K562 (cell line): ENCODE measurements around the gene ZNF22. TPM values are rescaled to one million over a fixed set of nuclear protein-coding genes. Genes with fewer than 3 reads are reported as not detected.
A peak's percentile ranks its signal among the peaks of the same experiment; 100 is the strongest.

Experiments
- ATAC-seq: fragments of 200-7000 bp; cut with Tn5 transposase; 3 replicates; pipeline ENCODE4 v1.9.1; 2020; ENCODE audit warnings: moderate library complexity
- BruUV-seq: library from RNA; stranded (reverse); fragments of 400-500 nt; replicated peaks from 2 replicates; lab custom pipeline; 2021; lab: Mats Ljungman, UMichigan
- CTCF ChIA-PET: fragments of 300-600 bp; formaldehyde crosslinking; extraction: SDS; loops from one replicate; lab custom pipeline; 2021; ENCODE audit warnings: low intra/inter-chr PET ratio; lab: Yijun Ruan, JAX
- POLR2A ChIA-PET: fragments of 300-600, 350-650 bp; sonication (Branson Sonifier 250); formaldehyde crosslinking; extraction: SDS; loops from one replicate; lab custom pipeline; 2021; ENCODE audit warnings: antibody characterized with exemption, inconsistent platforms; lab: Yijun Ruan, JAX
- DNase-seq, 4 experiments: peaks; one replicate each; pipeline versions ENCODE4 v3.0.0 to v3.0.0-alpha.2; 2011 to 2018; ENCODE audit warnings: low spot score in 3 of 4, mixed read lengths in 3 of 4; ENCODE audit errors: extremely low read depth in 1 of 4
- FAIRE-seq: peaks from 2 replicates; lab custom pipeline; 2011; peaks lifted over from hg19 to GRCh38; lab: Jason Lieb, UNC
- H2AFZ ChIP-seq: 2 replicates; pipeline ENCODE4 v1.6.0; 2011; ENCODE audit warnings: low read depth, low read length, control low read depth, inconsistent platforms
- H3K27ac ChIP-seq: fragments of 200-600 bp; 3 replicates; pipeline ENCODE4 v1.8.0; 2011; ENCODE audit warnings: low read depth, mild to moderate bottlenecking, control low read depth, inconsistent platforms, low read length, moderate library complexity, mixed read lengths; ENCODE audit errors: extremely low read depth
- H3K27me3 ChIP-seq, 2 experiments: fragments of 300-600 bp in 1 of 2; 2 replicates in 1 of 2; 3 replicates in 1 of 2; pipeline versions ENCODE4 v1.6.0 to v1.8.0; 2011; ENCODE audit warnings: inconsistent platforms in 2 of 2, low read length in 2 of 2, mild to moderate bottlenecking in 1 of 2, mixed read lengths in 1 of 2, moderate library complexity in 1 of 2; ENCODE audit not compliant: control insufficient read depth in 2 of 2, insufficient read depth in 2 of 2
- H3K36me3 ChIP-seq: fragments of 300-600 bp; 3 replicates; pipeline ENCODE4 v1.8.0; 2011; ENCODE audit warnings: mild to moderate bottlenecking, low read length, inconsistent platforms; ENCODE audit not compliant: control insufficient read depth, insufficient read depth
- H3K4me1 ChIP-seq, 2 experiments: fragments of 200-600 bp in 1 of 2; replicated peaks in 1 of 2; 2 replicates in 1 of 2; 3 replicates in 1 of 2; pipeline versions ENCODE4 v1.5.1 to v1.8.0; 2011; ENCODE audit warnings: inconsistent platforms in 2 of 2, low read length in 2 of 2, mild to moderate bottlenecking in 1 of 2, mixed read lengths in 1 of 2, moderate library complexity in 1 of 2; ENCODE audit not compliant: control insufficient read depth in 2 of 2, insufficient read depth in 2 of 2
- H3K4me2 ChIP-seq: 2 replicates; pipeline ENCODE4 v1.6.1; 2011; ENCODE audit warnings: low read length, control low read depth, inconsistent platforms, mixed read lengths; ENCODE audit not compliant: insufficient read depth
- H3K4me3 ChIP-seq: fragments of 200-600 bp; sonication (generic), shearing (Covaris generic); 2 replicates; pipeline ENCODE4 v1.5.1; 2016; ENCODE audit warnings: control low read depth, inconsistent platforms
- H3K79me2 ChIP-seq: fragments of 200-600 bp; 3 replicates; pipeline ENCODE4 v1.8.0; 2011; ENCODE audit warnings: low read length, inconsistent platforms; ENCODE audit not compliant: control insufficient read depth, insufficient read depth
- H3K9ac ChIP-seq, 2 experiments: 2 replicates each; pipeline versions ENCODE4 v1.6.0 to v1.6.1; 2011; ENCODE audit warnings: low read depth in 2 of 2, low read length in 2 of 2, control low read depth in 1 of 2, inconsistent platforms in 1 of 2, mild to moderate bottlenecking in 1 of 2, mixed read lengths in 1 of 2; ENCODE audit not compliant: insufficient read depth in 1 of 2
- H3K9me1 ChIP-seq: one replicate; pipeline ENCODE4 v1.6.0; 2011; ENCODE audit warnings: inconsistent platforms, mild to moderate bottlenecking, low read length, moderate library complexity; ENCODE audit not compliant: control insufficient read depth, insufficient read depth
- H3K9me3 ChIP-seq: replicated peaks from 2 replicates; pipeline ENCODE4 v1.5.1; 2011; ENCODE audit warnings: low read depth, low read length, inconsistent platforms; ENCODE audit not compliant: control insufficient read depth, insufficient read depth
- H4K20me1 ChIP-seq: replicated peaks from 2 replicates; pipeline ENCODE4 v1.6.1; 2011; ENCODE audit warnings: low read length, inconsistent platforms, mixed read lengths; ENCODE audit not compliant: control insufficient read depth, insufficient read depth
- BACH1 ChIP-seq: fragments of 200-800 bp; sonication (Bioruptor generic); IDR thresholded peaks from 2 replicates; pipeline ENCODE4 v1.6.1; 2016; ENCODE audit warnings: missing genetic modification characterization, missing compliant biosample characterization
- FOSL1 ChIP-seq: fragments of 200-800 bp; sonication (Bioruptor generic); conservative IDR thresholded peaks from 2 replicates; pipeline ENCODE4 v1.6.1; 2016; ENCODE audit warnings: missing genetic modification characterization, missing compliant biosample characterization
- JUND ChIP-seq, 2 experiments: IDR thresholded peaks; 2 replicates in 1 of 2; 3 replicates in 1 of 2; pipeline ENCODE4 v1.6.1; 2011; ENCODE audit warnings: borderline replicate concordance in 2 of 2, low read depth in 2 of 2, low read length in 2 of 2, improper control_type of control experiment in 1 of 2, missing biosample characterization in 1 of 2, missing genetic modification characterization in 1 of 2, missing genetic modification reagents in 1 of 2
- LEF1 ChIP-seq: fragments of 450-650 bp; IDR thresholded peaks from 2 replicates; pipeline ENCODE4 v1.6.1; 2016; ENCODE audit warnings: mild to moderate bottlenecking
- PHF8 ChIP-seq: fragments of 200-600 bp; sonication (generic); IDR thresholded peaks from 2 replicates; pipeline ENCODE4 v1.6.1; 2012; ENCODE audit warnings: mixed run types, mild to moderate bottlenecking, inconsistent platforms, low read length, moderate library complexity, borderline replicate concordance
- SPI1 ChIP-seq: IDR thresholded peaks from 2 replicates; pipeline ENCODE4 v1.6.1; 2011; ENCODE audit warnings: low read depth, low read length, control low read depth, borderline replicate concordance
- YY1 ChIP-seq, 3 experiments: IDR thresholded peaks; 2 replicates each; pipeline ENCODE4 v1.6.1; 2011; ENCODE audit warnings: low read length in 2 of 3, mild to moderate bottlenecking in 2 of 3, moderate library complexity in 2 of 3, borderline replicate concordance in 1 of 3, control low read depth in 1 of 3, low read depth in 1 of 3; ENCODE audit not compliant: insufficient read depth in 3 of 3, insufficient replicate concordance in 2 of 3, control insufficient read depth in 1 of 3, insufficient read length in 1 of 3; ENCODE audit errors: extremely low read depth in 1 of 3
- ZNF174 ChIP-seq: fragments of 250-450 bp; sonication (Bioruptor Pico); IDR thresholded peaks from 2 replicates; pipeline ENCODE4 v1.4.0; 2020; ENCODE audit warnings: mild to moderate bottlenecking
- ZNF766 ChIP-seq: fragments of 200-800 bp; sonication (Bioruptor generic); conservative IDR thresholded peaks from 2 replicates; pipeline ENCODE4 v1.6.1; 2016; ENCODE audit warnings: missing genetic modification characterization, missing compliant biosample characterization
- WGBS: fragments of 100-300 bp; shearing (Covaris generic); methylation state at CpG from one replicate; pipeline ENCODE4 v1.1.6; 2016; ENCODE audit warnings: low coverage, mixed read lengths; ENCODE audit not compliant: insufficient coverage; ENCODE audit errors: missing lambda C conversion rate; 5-methylcytosine and 5-hydroxymethylcytosine counted together
- in situ Hi-C: fragments of 300-500 bp; cut with MboI; formaldehyde crosslinking; loops from 4 replicates; pipeline ENCODE4 v1.15.0; 2018; ENCODE audit warnings: inconsistent platforms, mixed read lengths
- intact Hi-C: fragments of 100-400 bp; cut with micrococcal nuclease; formaldehyde crosslinking; loops from 2 replicates; pipeline ENCODE4 v1.14.2; 2022
- polyA plus RNA-seq, 8 experiments: library from polyadenylated mRNA; depleted of rRNA in 4 of 8; stranded (reverse) in 5 of 8; unstranded in 3 of 8; fragments of >200 nt; fragmentation: Nextera tagmentation in 2 of 8; fragmentation: Illumina TruSeq in 1 of 8; extraction: Ambion mirVana in 2 of 8; extraction: Trizol in 1 of 8; gene quantifications; 2 replicates each; pipeline versions ENCODE4 v1.2.1 to v1.2.3, GENCODE V29; 2011 to 2014; ENCODE audit warnings: inconsistent platforms in 1 of 8, missing spikeins in 1 of 8
- total RNA-seq, 7 experiments: library from RNA; depleted of rRNA in 6 of 7; stranded (reverse); fragments of >200 nt in 6 of 7; fragmentation: Illumina TruSeq in 2 of 7; extraction: Trizol in 2 of 7; gene quantifications; 2 replicates each; pipeline versions ENCODE4 v1.2.1 to v1.2.3, GENCODE V29; 2011 to 2021; ENCODE audit warnings: low replicate concordance in 1 of 7
- TF ChIP-seq, protein P1 (sequence below), 2 experiments: fragments of 450-650 bp in 1 of 2; sonication (generic) in 1 of 2; formaldehyde crosslinking in 1 of 2; IDR thresholded peaks in 1 of 2; conservative IDR thresholded peaks in 1 of 2; 2 replicates each; pipeline versions ENCODE4 v1.6.1 to v1.8.1; 2016 to 2023; ENCODE audit warnings: mild to moderate bottlenecking in 2 of 2, moderate library complexity in 2 of 2, inconsistent platforms in 1 of 2, missing genetic modification reagents in 1 of 2
- TF ChIP-seq, protein P2 (sequence below), 2 experiments: fragments of 200-800 bp in 1 of 2; sonication (Bioruptor generic) in 1 of 2; sonication (generic) in 1 of 2; formaldehyde crosslinking in 1 of 2; IDR thresholded peaks in 1 of 2; conservative IDR thresholded peaks in 1 of 2; 2 replicates each; pipeline versions ENCODE4 v1.5.0 to v1.6.1; 2016 to 2020; ENCODE audit warnings: missing compliant biosample characterization in 1 of 2, missing genetic modification characterization in 1 of 2, missing genetic modification reagents in 1 of 2

Gene ZNF22
- total and polyA plus RNA-seq, 9 of the 15 experiments (the other 6 are each of a cell fraction or from before 2014, with no cell fraction given), result 36.2 to 98.7 (median 51.2) TPM

- intact Hi-C loops (no loop called here), in situ Hi-C loops (no loop called here)
- CTCF ChIA-PET, result no interaction called here
- 0 out of 3 replicates have a peak, but pooled peaks have one; percentile 17 for ATAC-seq
- H3K27me3 ChIP-seq, result peaks cover 2 to 18% of the 10 kb centered on the region in 2 experiments; a peak in 3 of 5 replicates
- no peak overlapping the region for H3K27ac ChIP-seq
- H3K4me2 ChIP-seq, result no peak overlapping the region
- 45% methylated on average over 11 of the region's 11 CpGs for WGBS
- H3K9me3 ChIP-seq, result no peaks in the 10 kb centered on the region
- BruUV-seq, result no TSS peak
- no peak overlapping the region for H3K9ac ChIP-seq
- POLR2A ChIA-PET, result interaction anchor here (0.9 to 1.8 kb wide), 3 partner anchors 11 to 22 kb away, joined by 3 to 4 read pairs (median 4); no protein-coding TSS in a partner anchor
- TF ChIP-seq JUND (IDR thresholded peaks at IDR 0.05; ENCODE audit: borderline replicate concordance, low read depth, low read length) (peak; percentile 28; the same call in 1 of the 2 replicates), JUND (tag; IDR thresholded peaks at IDR 0.05; ENCODE audit: borderline replicate concordance, low read depth, low read length) (peak; percentile 47; the same call in 1 of the 3 replicates), FOSL1 (tag) (peak; percentile 37), YY1 (IDR thresholded peaks at IDR 0.05; ENCODE audit: borderline replicate concordance in 1 of 3, control insufficient read depth in 1 of 3, extremely low read depth in 1 of 3, insufficient read depth in 3 of 3, insufficient read length in 1 of 3, insufficient replicate concordance in 2 of 3, low read depth in 1 of 3, low read length in 2 of 3) (peak in 1 of 3 experiments; percentile 47), LEF1 (no peak), PHF8 (no peak), BACH1 (tag) (peak; percentile 42; the same call in 1 of the 2 replicates), ZNF766 (peak; percentile 71; the same call in 1 of the 2 replicates), SPI1 (peak; percentile 75; the same call in 1 of the 2 replicates), ZNF174 (CRISPR knock-in tag) (no peak)
- TF ChIP-seq, protein P1, sequence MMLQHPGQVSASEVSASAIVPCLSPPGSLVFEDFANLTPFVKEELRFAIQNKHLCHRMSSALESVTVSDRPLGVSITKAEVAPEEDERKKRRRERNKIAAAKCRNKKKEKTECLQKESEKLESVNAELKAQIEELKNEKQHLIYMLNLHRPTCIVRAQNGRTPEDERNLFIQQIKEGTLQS (IDR thresholded peaks at IDR 0.05), result peak; percentile 46; the same call in 1 of the 2 replicates
- TF ChIP-seq, protein P1 (CRISPR knock-in tag; conservative IDR thresholded peaks at IDR 0.05), result no peak
- TF ChIP-seq, protein P2, sequence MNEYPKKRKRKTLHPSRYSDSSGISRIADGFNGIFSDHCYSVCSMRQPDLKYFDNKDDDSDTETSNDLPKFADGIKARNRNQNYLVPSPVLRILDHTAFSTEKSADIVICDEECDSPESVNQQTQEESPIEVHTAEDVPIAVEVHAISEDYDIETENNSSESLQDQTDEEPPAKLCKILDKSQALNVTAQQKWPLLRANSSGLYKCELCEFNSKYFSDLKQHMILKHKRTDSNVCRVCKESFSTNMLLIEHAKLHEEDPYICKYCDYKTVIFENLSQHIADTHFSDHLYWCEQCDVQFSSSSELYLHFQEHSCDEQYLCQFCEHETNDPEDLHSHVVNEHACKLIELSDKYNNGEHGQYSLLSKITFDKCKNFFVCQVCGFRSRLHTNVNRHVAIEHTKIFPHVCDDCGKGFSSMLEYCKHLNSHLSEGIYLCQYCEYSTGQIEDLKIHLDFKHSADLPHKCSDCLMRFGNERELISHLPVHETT (CRISPR knock-in tag; conservative IDR thresholded peaks at IDR 0.05 in 1 of 2, IDR thresholded peaks at IDR 0.05 in 1 of 2), result 0 out of 4 replicates have a peak, but pooled peaks of 1 of the 2 experiments have one; percentile 42
- no peaks in the 10 kb centered on the region for H3K36me3 ChIP-seq
- no peak overlapping the region for H3K4me3 ChIP-seq
- peak; percentile 73 for FAIRE-seq
- DNase-seq, result no peak
- peaks cover 44 to 47% of the 10 kb centered on the region in 2 experiments for H3K4me1 ChIP-seq
- H2AFZ ChIP-seq, result peak overlapping the region; percentile 74
- H4K20me1 ChIP-seq, result no peaks in the 10 kb centered on the region
- H3K9me1 ChIP-seq, result no peaks in the 10 kb centered on the region
- H3K79me2 ChIP-seq, result no peaks in the 10 kb centered on the region
These were observed 19.3 kb upstream of the ZNF22 start for GRCh38 chr10:44981172-44982113.
